ENCODE data around the gene ZEB1.
"Not testable (repeated sequence)": the region's sequence is repeated elsewhere in the genome, so short reads cannot be mapped to it uniquely, and the experiment has no call there.

Gene ZEB1

DNA sequence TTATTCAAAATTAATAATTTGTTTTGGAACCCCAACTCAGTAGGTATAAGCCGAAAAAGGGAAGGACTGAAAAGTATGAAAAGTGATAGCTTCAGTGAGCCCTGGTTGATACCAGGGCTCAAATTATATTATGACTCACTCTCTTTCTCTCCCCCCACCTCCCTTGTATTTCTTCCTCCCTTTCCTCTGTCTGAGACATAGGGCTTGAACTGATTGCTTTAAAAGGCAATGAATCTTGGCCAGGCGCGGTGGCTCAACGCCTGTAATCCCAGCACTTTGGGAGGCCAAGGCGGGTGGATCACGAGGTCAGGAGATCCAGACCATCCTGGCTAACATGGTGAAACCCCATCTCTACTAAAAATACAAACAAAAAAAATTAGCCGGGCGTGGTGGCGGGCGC, 108.3 kb downstream of the ZEB1 start:
- DNase-seq = not testable (repeated sequence)

DNA sequence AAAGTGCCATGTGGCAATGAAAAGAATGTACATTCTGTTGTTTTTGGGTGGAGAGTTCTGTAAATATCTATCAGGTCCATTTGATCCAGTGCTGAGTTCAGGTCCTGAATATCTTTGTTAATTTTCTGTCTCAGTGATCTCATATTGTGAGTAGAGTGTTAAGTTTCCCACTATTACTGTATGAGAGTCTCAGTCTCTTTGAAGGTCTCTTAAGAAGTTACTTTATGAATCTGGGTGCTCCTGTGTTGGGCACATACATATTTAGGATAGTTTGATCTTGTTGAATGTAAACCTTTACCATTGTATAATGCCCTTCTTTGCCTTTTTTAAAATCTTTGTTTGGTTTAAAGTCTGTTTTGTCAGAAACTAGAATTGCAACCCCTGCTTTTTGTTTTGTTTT, 109.5 kb downstream of the ZEB1 start:
- not testable (repeated sequence) for DNase-seq

DNA sequence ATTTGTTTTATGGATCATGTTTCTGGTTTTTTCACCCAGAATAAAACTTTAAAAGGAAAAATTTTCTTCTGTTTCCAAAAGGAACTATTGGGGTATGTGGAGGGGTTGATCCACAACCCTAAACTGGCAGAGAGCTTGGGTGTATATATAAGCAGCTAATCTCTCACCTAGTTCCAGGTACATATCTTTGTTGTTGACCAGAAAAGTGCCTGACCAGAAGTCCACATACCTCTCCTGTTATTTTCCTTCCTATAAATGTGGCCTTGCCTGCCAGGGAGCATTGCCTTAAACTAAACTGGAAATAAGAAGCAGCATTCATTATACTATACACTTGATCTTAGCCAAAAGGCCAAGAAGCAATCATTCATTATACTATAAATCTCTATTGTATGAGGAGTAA, 112.0 kb downstream of the ZEB1 start:
- DNase-seq = no peak

DNA sequence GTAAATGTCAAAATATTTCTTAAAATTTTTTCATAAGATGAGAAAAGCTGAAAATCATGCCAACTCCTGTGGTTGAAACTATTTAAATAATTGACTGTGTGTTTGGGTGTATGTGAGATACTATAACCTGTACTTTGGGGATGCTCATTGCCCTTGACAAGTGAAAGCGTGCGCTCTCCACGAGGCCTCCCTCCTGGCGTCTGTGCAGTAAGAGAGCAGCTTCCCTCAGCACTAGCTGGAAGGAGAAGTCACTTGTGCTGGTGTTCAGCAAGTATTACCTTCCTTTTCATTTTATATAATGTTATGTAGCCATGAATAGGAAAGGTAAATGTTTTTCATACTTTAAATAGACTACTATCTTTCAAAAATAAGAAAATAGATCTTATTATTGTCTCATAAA, 118.9 kb downstream of the ZEB1 start:
- DNase-seq = no peak

DNA sequence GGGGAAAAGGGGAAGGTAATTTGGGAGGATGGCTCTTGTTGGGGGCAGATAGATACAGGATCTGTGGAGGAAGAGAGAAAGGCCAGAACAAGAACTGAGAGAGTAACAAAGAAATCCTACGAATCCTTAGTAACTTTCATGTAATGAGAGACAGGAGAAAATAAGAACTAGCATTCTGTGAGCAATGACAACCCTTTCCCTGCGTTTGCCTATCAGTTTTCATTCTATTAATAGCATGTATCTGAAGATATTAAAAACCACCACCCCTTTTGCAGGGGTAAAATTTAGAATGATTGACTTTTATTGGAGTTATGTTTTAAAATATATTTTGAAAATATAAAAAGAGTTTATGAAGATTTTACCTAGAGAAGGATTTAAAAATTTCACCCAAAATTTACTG, 132.8 kb downstream of the ZEB1 start:
- no peak for DNase-seq

DNA sequence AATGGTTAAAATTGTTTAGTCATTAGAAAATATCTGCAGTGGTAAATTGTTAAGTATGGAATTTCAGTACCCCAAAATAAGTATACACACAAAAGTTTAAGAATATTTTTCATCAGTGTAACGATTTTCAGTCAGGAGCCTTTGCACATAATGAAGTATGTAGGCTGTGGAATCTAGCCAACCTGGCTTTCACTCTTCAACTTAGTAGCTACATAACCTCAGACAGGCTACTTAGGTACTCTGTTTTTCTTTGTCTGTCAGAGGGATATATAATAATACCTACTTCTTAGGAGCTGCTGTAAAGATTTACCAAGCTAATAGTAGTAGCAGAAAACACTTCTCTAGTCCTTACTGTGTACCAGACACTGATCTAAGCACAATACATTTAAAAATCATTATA, 137.5 kb downstream of the ZEB1 start:
- no peak for DNase-seq

DNA sequence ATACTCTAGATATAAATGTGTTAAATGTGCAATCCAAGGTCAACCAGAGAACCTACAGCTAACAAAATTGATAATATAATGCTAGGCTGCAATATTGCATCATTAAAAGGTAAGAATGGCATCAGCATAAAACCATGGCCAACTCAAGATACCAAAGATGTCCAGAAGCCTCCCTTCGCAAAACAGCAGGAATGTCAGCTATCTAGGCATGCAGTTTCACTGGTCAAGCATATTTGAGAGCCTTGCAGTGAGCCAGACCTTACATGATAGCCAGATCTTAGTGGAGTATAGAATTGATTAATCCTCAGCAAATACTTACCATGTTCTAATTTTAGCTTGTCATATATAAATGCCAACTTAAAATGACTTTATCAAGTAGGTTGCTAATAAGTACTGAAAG, 138.8 kb downstream of the ZEB1 start:
- no peak for DNase-seq

DNA sequence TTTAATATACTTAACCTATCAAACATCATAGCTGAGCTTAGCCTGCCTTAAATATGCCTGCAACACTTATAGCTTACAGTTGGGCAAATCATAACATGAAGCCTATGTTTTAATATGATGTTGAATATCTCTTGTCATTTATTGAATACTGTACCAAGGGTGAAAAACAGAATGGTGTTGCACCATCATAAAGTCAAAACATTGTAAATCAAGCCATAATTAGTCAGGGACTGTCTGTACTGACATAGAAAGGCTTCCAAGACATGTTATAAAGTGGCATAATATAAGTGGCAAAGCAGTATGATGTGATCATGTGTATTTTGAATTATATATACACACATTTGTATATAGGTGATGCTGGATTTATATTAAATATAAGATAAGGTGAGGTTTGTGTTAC, 140.0 kb downstream of the ZEB1 start:
- no peak for DNase-seq

DNA sequence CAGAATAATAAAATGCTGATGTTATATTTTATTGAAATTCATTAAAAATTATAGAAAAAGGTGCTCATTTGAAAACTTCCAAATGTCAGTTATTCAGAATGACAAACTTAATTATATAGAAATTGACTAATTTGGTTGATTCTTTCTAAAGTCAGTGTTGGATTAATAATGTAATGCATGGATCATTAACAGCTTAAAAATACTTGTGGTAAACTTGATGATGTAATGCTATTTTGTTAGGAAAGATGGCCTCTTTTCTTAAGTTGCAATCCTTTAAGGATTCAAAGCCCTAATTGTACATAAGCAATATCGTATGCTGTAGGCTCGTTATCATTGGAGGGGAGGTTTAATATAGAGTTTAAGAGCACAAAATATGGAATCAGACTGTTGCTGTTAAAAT, 141.2 kb downstream of the ZEB1 start:
- no peak for DNase-seq

DNA sequence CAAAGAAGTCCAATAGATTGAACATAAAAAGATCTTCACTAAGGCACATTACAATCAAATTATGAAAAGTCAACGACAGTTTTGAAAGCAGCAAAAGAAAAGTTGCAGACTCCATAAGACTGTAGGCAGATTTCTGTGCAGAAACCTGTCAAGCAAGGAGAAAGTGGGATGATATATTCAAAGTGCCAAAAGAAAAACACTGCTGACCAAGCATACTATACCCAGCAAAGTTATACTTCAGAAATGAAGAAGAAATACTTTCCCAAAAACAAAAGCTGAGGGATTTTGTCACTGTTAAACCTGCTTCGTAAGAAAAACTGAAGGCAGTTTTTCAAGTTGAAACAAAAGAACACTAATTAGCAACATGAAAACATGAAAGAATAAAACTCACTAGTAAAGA, 145.5 kb downstream of the ZEB1 start:
- no peak for DNase-seq

DNA sequence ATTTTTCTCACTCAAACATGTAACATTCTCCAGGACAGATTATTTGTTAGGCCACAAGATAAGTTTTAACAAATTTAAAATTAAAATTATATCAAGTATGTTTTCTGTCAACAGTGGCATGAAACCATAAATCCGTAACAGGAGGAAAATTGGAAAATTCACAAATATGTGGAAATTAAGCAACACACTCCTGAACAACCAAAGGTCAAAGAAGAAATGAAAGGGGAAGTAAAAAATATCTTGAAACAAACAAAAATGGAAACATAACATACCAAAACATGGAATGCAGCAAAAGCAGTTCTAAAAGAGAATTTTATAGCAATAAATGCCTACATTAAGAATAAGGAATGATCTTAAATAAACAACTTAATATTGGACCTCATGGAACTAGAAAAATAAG, 147.3 kb downstream of the ZEB1 start:
- DNase-seq = no peak

DNA sequence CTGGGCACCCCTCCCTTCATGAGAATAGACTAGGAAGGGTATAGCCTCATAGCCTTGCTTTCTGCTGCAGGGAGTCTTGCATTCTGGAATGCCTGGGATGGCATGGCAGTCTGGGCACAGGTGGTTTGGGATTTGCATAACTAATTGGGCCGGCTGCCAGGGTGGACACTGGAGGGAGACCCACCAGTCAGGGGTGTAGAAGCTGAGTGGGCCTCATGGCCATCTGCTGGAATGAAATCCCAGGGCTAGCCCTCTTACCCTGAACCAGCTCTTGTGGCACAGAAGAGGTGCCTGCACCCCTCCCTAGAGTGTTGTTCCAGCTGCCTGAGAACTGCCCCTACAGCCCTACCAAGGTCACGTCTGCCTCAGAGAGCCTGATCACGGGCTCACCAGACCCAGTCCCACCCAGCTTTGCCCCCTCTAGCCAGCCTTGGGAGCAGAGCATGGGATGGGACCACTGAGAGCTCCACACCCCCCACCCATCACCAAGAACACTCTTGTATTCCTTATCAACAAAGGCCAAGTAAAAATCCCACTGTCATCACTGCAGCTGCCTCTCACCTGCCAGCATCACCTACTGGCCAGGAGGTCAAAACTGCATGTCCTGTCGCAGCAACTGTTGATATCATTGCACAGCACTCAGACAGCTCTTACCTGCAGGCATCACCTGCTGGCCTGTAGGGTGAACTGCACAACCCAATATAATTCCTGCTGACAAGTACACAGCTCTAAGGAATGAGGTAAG, 148.9 kb downstream of the ZEB1 start:
- DNase-seq = no peak

DNA sequence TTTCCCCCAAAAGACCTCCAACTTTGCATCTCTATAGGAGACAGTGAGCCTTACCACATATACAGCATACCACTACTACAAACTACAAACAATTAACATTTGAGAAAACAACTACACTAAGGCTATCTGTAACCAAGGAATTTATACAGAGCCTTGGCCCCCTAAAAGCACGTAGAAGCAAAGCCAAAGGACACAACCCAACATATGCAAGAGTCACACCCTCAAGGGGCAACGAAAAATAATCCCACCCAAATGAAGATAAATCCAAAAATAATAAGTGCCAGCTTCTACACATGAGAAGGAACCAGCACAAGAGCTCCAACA, 149.5 kb downstream of the ZEB1 start:
- DNase-seq = no peak

DNA sequence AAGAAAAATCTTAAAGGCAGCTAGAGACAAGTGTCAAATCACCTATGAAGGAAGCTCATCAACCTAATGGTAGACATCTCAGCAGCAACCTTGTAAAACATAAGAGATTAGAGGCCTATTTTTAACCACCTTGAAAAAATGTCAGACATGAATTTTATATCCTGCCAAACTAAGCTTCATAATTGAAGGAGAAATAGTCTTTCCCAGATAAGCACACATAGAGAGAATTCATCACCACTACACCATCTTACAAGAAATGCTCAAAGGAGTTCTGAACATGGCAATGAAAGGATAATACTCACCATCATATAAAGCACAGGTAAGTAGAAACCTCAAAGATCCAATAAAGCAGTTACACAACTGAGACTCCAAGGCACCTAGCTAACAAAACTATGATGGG, 156.5 kb downstream of the ZEB1 start:
- no peak for DNase-seq

DNA sequence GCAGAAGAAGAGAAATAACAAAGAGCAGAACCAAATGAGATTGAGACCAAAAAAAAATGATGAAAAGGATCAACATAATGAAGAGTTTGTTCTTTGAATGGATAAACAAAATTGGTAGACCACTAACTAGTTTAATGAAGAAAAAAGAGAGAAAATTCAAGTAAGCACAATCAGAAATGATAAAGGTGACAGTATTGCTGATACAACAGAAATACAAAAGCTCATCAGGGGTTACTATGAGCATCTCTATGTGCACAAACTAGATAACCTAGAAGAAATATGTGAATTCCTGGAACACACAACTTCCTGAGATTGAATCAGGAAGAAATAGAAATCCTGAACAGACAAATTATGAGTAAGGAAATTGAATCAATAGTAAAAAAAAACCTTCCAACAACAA, 157.1 kb downstream of the ZEB1 start:
- no peak for DNase-seq

DNA sequence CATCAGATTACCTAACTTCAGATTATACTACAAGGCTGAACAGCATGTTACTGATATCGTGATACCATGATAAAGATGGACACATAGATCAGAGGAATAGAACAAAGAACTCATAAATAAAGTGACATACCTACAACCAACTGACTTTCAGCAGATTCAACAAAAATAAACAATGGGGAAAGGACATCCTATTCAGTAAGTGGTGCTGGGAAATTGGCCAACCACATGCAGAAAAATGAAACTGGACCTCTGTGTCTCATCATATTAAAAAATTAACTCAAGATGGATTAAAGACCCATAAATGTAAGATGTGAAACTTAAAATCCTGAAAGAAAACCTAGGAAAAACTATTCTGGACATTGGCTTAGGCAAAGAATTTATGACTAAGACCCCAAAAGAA, 158.6 kb downstream of the ZEB1 start:
- DNase-seq = no peak

DNA sequence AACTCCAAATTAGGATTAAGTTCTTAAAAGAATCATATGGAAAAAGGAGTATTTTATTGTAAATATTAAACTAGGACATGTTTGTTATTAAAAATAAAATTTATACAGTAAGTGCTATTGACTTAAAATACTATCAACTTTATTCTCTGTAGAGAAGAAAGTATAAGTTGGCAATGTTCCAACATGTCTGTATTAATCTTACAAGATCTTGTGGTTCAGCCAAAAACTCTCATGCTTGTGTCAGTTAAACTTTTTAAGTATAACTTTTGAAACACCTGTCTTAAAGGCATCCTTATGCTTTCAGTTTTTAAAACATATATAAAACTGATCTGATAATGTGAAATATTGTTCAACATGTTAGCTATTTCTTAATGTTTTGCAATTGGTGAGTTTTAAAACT, 160.7 kb downstream of the ZEB1 start:
- DNase-seq = no peak

DNA sequence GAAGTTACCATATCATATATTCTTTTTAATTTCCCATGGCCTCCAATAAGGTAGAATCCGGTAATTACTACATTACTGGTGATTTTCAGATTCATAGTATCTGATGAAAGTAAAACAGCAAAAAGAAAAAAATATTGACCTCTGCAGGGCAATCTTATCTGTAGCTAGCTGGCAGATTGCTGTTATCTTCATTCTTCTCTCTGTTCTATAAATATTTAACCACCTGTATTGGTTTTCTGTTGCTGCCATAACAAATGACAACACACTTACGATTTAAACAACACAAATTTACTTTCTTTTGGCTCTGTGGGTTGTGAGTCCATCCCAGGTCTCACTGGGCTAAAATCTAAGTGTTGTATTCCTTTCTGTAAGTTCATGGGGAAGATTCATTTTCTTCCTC, 164.5 kb downstream of the ZEB1 start:
- no peak for DNase-seq

DNA sequence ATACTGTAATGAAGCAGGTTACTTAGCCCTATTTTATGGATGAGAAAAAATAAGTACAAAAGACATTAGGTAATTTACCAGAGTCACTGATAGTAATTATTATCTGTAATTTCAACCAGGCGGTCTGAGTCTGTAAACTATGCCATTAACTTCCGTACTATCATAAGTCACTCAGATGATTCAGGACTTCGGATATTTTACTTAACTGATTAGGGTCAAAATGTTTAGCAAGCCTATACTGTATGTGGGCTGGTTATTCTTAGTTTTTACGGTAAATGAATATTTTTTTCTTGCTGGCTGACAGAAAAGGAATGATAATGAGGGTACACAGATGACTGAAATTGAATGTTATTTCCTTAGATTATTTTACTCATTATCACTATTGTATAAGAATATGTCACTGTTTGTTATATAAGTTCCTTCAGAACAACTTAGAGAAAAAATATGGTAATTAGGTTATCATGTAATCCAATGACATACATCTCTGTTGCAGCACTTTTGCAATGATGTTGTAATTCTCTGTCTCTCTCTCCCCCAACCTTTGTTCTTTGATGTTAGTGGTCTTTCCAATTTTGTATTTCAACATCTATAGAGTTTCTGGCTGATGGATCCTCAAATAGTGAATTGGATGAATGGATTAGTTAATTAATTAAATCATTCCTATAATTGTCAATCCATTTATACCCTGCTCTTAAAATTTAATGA, 165.6 kb downstream of the ZEB1 start:
- DNase-seq = no peak

DNA sequence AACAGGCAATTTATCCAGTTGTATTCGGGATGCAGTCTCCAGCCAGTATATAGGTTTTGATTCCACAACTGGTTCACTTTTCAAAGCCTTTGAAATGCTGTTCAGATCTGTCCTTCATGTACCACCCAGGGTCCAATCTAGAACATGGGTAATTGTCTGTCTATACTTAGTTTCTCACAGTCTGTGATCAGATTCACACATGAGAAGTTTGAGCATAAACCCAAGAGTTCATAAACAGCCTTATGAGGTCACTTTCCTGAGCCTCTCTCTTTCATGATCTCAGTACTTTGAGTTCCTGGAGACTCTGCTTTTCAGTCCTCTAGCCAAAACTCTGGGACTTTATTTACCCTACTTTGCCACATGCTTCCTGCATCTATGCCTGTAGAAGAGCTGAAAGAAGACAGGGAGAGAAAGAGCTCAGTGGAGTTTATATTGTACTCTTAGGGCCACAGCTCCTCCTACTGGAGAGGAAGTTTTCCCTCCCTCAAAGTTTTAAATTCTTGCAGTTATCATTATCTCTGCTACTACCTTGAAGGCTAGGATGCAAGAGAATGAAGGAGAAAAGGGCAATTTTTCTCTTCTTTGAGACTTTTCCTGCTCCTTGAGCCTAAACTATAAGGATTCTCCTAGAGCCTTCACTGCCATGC, 172.0 kb downstream of the ZEB1 start:
- DNase-seq = no peak

DNA sequence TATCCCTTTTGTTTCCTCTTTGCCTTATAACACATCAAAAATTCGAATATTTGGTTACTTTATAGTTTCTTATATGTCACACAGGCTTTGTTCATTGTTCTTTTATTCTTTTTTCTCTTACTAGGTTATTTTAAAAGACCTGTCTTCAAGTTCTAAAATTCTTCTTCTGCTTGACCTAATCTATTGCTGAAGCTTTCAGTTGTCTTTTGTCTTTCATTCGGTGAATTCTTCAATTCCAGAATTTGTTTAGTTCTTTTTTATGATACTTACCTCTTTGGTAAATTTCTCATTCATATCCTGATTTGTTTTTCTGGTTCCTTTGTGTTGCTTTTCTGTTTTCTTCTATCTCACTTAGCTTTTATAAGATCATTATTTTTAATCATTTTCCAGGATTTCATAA, 188.4 kb downstream of the ZEB1 start:
- no peak for DNase-seq

DNA sequence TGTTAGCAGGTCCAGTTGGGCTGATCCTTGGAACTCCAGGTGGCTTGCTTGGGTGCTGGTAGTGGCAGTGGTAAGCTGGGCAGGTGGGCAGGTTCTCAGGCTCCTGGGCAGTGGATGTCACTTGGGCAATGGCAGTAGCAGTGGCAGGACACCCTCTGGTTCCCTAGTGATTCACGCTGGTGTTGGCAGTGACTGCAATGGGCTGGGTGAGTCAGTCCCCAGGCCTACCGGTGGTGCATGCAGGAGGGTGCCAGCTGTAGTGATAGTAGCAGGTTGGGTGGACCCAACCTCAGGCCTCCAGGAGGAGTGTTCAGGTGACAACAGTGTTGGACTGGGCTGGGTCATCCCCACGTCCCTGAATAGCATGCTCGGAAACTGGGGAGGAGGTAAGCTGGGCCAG, 189.2 kb downstream of the ZEB1 start:
- DNase-seq = no peak

DNA sequence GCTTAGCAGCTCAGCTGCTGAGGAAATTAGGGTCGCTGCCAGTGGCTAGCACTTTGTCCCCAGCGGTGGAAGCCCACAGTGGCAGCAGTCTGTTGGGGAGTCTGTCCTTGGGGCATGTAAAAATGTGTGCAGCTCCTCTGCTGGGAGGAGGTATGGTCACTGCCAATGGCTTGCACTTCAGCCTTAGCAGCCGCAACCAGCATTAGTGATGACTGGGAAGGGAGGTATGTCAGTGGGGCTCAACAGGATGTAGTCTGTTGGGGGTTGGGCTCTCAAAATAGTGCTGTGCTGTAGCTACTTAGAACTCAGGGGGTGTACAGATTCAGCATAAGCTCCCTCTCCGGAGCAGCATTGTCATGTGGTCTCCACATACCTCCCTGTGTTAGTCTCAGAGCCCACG, 189.9 kb downstream of the ZEB1 start:
- no peak for DNase-seq

DNA sequence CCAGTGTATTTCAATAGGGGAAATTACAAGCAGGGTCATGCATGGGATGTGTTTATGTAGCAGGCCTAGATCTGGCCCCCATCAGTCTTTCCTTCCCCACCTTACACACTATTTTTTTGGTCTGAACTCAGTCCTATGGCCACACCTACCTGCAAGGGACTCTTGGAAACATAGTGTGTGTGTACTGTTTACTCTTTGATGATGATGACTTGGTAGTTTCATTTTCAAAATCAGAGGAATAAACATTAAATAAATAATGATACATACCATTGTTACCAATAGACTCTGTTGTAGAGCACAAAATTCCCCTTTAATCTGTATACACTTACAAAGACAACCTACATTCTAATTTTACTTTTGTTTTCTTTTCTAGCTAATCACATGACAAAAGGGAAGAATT, 191.0 kb downstream of the ZEB1 start:
- no peak for DNase-seq

DNA sequence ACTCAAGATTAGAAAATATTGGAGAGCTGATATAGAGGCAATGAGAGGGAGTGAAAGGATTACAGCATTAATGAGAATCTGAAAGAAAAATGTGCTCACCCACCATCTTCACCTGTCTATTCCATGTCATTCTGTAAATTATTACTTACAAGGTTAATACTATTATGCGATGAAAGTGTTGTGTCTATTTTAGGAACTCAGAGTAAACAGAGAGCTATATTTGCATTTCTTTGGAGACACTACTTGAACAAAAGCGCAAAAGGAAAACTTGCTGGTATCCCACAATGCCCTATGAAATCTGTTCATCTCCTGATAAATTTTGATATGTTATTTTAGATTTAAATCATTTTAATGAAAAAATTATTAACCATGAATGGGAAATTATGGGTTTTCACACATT, 196.1 kb downstream of the ZEB1 start:
- DNase-seq = no peak

All from NCI-H2081 treated with DMSO at 0.1 percent for 48 hours (cell line).